K562 (cell line): ENCODE measurements around the gene BTBD18. TPM values are rescaled to one million over a fixed set of nuclear protein-coding genes. Genes with fewer than 3 reads are reported as not detected.
"Not testable (repeated sequence)": the region's sequence is repeated elsewhere in the genome, so short reads cannot be mapped to it uniquely, and the experiment has no call there.

Experiments used
- ATAC-seq: fragments of 200-7000 bp; cut with Tn5 transposase; 3 replicates; pipeline ENCODE4 v1.9.1; 2020; ENCODE audit warnings: moderate library complexity
- BruUV-seq: library from RNA; stranded (reverse); fragments of 400-500 nt; replicated peaks from 2 replicates; lab custom pipeline; 2021; lab: Mats Ljungman, UMichigan
- CTCF ChIA-PET: fragments of 300-600 bp; formaldehyde crosslinking; extraction: SDS; loops from one replicate; lab custom pipeline; 2021; ENCODE audit warnings: low intra/inter-chr PET ratio; lab: Yijun Ruan, JAX
- POLR2A ChIA-PET: fragments of 300-600, 350-650 bp; sonication (Branson Sonifier 250); formaldehyde crosslinking; extraction: SDS; loops from one replicate; lab custom pipeline; 2021; ENCODE audit warnings: antibody characterized with exemption, inconsistent platforms; lab: Yijun Ruan, JAX
- DNase-seq, 4 experiments: peaks; one replicate each; pipeline versions ENCODE4 v3.0.0 to v3.0.0-alpha.2; 2011 to 2018; ENCODE audit warnings: low spot score in 3 of 4, mixed read lengths in 3 of 4; ENCODE audit errors: extremely low read depth in 1 of 4
- FAIRE-seq: peaks from 2 replicates; lab custom pipeline; 2011; peaks lifted over from hg19 to GRCh38; lab: Jason Lieb, UNC
- H2AFZ ChIP-seq: 2 replicates; pipeline ENCODE4 v1.6.0; 2011; ENCODE audit warnings: low read depth, low read length, control low read depth, inconsistent platforms
- H3K27ac ChIP-seq: fragments of 200-600 bp; 3 replicates; pipeline ENCODE4 v1.8.0; 2011; ENCODE audit warnings: low read depth, mild to moderate bottlenecking, control low read depth, inconsistent platforms, low read length, moderate library complexity, mixed read lengths; ENCODE audit errors: extremely low read depth
- H3K27me3 ChIP-seq, 2 experiments: fragments of 300-600 bp in 1 of 2; 2 replicates in 1 of 2; 3 replicates in 1 of 2; pipeline versions ENCODE4 v1.6.0 to v1.8.0; 2011; ENCODE audit warnings: inconsistent platforms in 2 of 2, low read length in 2 of 2, mild to moderate bottlenecking in 1 of 2, mixed read lengths in 1 of 2, moderate library complexity in 1 of 2; ENCODE audit not compliant: control insufficient read depth in 2 of 2, insufficient read depth in 2 of 2
- H3K36me3 ChIP-seq: fragments of 300-600 bp; 3 replicates; pipeline ENCODE4 v1.8.0; 2011; ENCODE audit warnings: mild to moderate bottlenecking, low read length, inconsistent platforms; ENCODE audit not compliant: control insufficient read depth, insufficient read depth
- H3K4me1 ChIP-seq, 2 experiments: fragments of 200-600 bp in 1 of 2; replicated peaks in 1 of 2; 2 replicates in 1 of 2; 3 replicates in 1 of 2; pipeline versions ENCODE4 v1.5.1 to v1.8.0; 2011; ENCODE audit warnings: inconsistent platforms in 2 of 2, low read length in 2 of 2, mild to moderate bottlenecking in 1 of 2, mixed read lengths in 1 of 2, moderate library complexity in 1 of 2; ENCODE audit not compliant: control insufficient read depth in 2 of 2, insufficient read depth in 2 of 2
- H3K4me2 ChIP-seq: 2 replicates; pipeline ENCODE4 v1.6.1; 2011; ENCODE audit warnings: low read length, control low read depth, inconsistent platforms, mixed read lengths; ENCODE audit not compliant: insufficient read depth
- H3K4me3 ChIP-seq: fragments of 200-600 bp; sonication (generic), shearing (Covaris generic); 2 replicates; pipeline ENCODE4 v1.5.1; 2016; ENCODE audit warnings: control low read depth, inconsistent platforms
- H3K79me2 ChIP-seq: fragments of 200-600 bp; 3 replicates; pipeline ENCODE4 v1.8.0; 2011; ENCODE audit warnings: low read length, inconsistent platforms; ENCODE audit not compliant: control insufficient read depth, insufficient read depth
- H3K9ac ChIP-seq, 2 experiments: 2 replicates each; pipeline versions ENCODE4 v1.6.0 to v1.6.1; 2011; ENCODE audit warnings: low read depth in 2 of 2, low read length in 2 of 2, control low read depth in 1 of 2, inconsistent platforms in 1 of 2, mild to moderate bottlenecking in 1 of 2, mixed read lengths in 1 of 2; ENCODE audit not compliant: insufficient read depth in 1 of 2
- H3K9me1 ChIP-seq: one replicate; pipeline ENCODE4 v1.6.0; 2011; ENCODE audit warnings: inconsistent platforms, mild to moderate bottlenecking, low read length, moderate library complexity; ENCODE audit not compliant: control insufficient read depth, insufficient read depth
- H3K9me3 ChIP-seq: replicated peaks from 2 replicates; pipeline ENCODE4 v1.5.1; 2011; ENCODE audit warnings: low read depth, low read length, inconsistent platforms; ENCODE audit not compliant: control insufficient read depth, insufficient read depth
- H4K20me1 ChIP-seq: replicated peaks from 2 replicates; pipeline ENCODE4 v1.6.1; 2011; ENCODE audit warnings: low read length, inconsistent platforms, mixed read lengths; ENCODE audit not compliant: control insufficient read depth, insufficient read depth
- GTF2E2 ChIP-seq: fragments of 200-800 bp; sonication (Bioruptor generic); IDR thresholded peaks from 2 replicates; pipeline ENCODE4 v1.6.1; 2016; ENCODE audit warnings: missing genetic modification characterization, missing compliant biosample characterization
- HNRNPLL ChIP-seq: fragments of 200-400 bp; formaldehyde crosslinking; IDR thresholded peaks from 2 replicates; pipeline ENCODE4 v1.6.1; 2017; ENCODE audit warnings: low read length, low read depth, mild to moderate bottlenecking; ENCODE audit not compliant: poor library complexity, severe bottlenecking
- NFATC3 ChIP-seq: fragments of 450-650 bp; IDR thresholded peaks from 2 replicates; pipeline ENCODE4 v1.6.1; 2017; ENCODE audit warnings: mild to moderate bottlenecking
- TEAD4 ChIP-seq, 2 experiments: sonication (generic) in 1 of 2; formaldehyde crosslinking in 1 of 2; IDR thresholded peaks; 2 replicates each; pipeline versions ENCODE4 v1.6.1 to v1.8.0; 2012 to 2022; ENCODE audit warnings: borderline replicate concordance in 1 of 2, inconsistent platforms in 1 of 2, low read length in 1 of 2, mild to moderate bottlenecking in 1 of 2, missing genetic modification reagents in 1 of 2
- VEZF1 ChIP-seq: fragments of 200-800 bp; sonication (Bioruptor generic); IDR thresholded peaks from 2 replicates; pipeline ENCODE4 v1.6.1; 2017; ENCODE audit warnings: missing genetic modification characterization, missing compliant biosample characterization
- WGBS: fragments of 100-300 bp; shearing (Covaris generic); methylation state at CpG from one replicate; pipeline ENCODE4 v1.1.6; 2016; ENCODE audit warnings: low coverage, mixed read lengths; ENCODE audit not compliant: insufficient coverage; ENCODE audit errors: missing lambda C conversion rate; 5-methylcytosine and 5-hydroxymethylcytosine counted together
- in situ Hi-C: fragments of 300-500 bp; cut with MboI; formaldehyde crosslinking; loops from 4 replicates; pipeline ENCODE4 v1.15.0; 2018; ENCODE audit warnings: inconsistent platforms, mixed read lengths
- intact Hi-C: fragments of 100-400 bp; cut with micrococcal nuclease; formaldehyde crosslinking; loops from 2 replicates; pipeline ENCODE4 v1.14.2; 2022
- polyA plus RNA-seq, 8 experiments: library from polyadenylated mRNA; depleted of rRNA in 4 of 8; stranded (reverse) in 5 of 8; unstranded in 3 of 8; fragments of >200 nt; fragmentation: Nextera tagmentation in 2 of 8; fragmentation: Illumina TruSeq in 1 of 8; extraction: Ambion mirVana in 2 of 8; extraction: Trizol in 1 of 8; gene quantifications; 2 replicates each; pipeline versions ENCODE4 v1.2.1 to v1.2.3, GENCODE V29; 2011 to 2014; ENCODE audit warnings: inconsistent platforms in 1 of 8, missing spikeins in 1 of 8
- total RNA-seq, 7 experiments: library from RNA; depleted of rRNA in 6 of 7; stranded (reverse); fragments of >200 nt in 6 of 7; fragmentation: Illumina TruSeq in 2 of 7; extraction: Trizol in 2 of 7; gene quantifications; 2 replicates each; pipeline versions ENCODE4 v1.2.1 to v1.2.3, GENCODE V29; 2011 to 2021; ENCODE audit warnings: low replicate concordance in 1 of 7
- TF ChIP-seq, protein P1 (sequence below), 2 experiments: fragments of 450-650 bp; IDR thresholded peaks; 2 replicates each; pipeline ENCODE4 v1.6.1; 2016

The BTBD18 gene
- total and polyA plus RNA-seq, 9 of the 15 experiments (the other 6 are each of a cell fraction or from before 2014, with no cell fraction given), result 0.06 TPM; not detected in 8

DNA sequence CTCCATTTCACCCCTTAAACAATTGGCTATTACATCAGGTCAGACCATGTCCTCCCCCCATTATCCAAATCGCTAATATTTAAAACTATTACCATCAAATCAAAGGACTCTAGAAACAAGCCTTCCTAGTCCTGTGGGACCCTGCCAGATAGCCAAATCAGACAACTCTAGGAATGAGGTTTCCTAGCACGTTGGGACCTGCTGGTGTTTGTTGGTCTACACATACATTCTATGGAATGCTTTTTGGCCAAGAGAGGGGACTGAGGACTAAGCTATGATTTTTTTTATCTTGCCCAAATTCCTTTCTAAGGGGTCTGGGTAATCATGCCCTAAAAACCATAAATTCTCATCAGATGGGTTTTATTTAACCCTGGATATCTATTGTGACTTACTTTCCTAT, 24.4 kb downstream of the BTBD18 start:
- Histone ChIP-seq H3K4me2 (no peak overlapping the region), H3K36me3 (peaks cover 53% of the 10 kb centered on the region; the same call in 2 of the 3 replicates), H3K4me3 (no peak overlapping the region), H3K9me1 (no peaks in the 10 kb centered on the region), H3K4me1 (no peaks in the 10 kb centered on the region; a peak in 1 of 5 replicates), H3K9ac (no peak overlapping the region)
- POLR2A ChIA-PET, result interaction anchor here (0.9 to 8.4 kb wide), 5 partner anchors 8 to 60 kb away, joined by 3 to 53 read pairs (median 3); partner anchors contain the start of genes MED19, SELENOH and TMX2
- ATAC-seq (0 out of 3 replicates have a peak, but pooled peaks have one; percentile 12), DNase-seq (no peak)
- WGBS, result 54% methylated on average over 2 of the region's 2 CpGs
- intact Hi-C loops, result no loop called here
- TF ChIP-seq NFATC3, result no peak
- TF ChIP-seq HNRNPLL, result no peak
- TF ChIP-seq, protein P1, sequence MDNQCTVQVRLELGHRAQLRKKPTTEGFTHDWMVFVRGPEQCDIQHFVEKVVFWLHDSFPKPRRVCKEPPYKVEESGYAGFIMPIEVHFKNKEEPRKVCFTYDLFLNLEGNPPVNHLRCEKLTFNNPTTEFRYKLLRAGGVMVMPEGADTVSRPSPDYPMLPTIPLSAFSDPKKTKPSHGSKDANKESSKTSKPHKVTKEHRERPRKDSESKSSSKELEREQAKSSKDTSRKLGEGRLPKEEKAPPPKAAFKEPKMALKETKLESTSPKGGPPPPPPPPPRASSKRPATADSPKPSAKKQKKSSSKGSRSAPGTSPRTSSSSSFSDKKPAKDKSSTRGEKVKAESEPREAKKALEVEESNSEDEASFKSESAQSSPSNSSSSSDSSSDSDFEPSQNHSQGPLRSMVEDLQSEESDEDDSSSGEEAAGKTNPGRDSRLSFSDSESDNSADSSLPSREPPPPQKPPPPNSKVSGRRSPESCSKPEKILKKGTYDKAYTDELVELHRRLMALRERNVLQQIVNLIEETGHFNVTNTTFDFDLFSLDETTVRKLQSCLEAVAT (IDR thresholded peaks at IDR 0.05), result no peak
- no peak for TF ChIP-seq VEZF1 (CRISPR knock-in tag)
- no peak for TF ChIP-seq GTF2E2 (tag)
- TF ChIP-seq TEAD4 (IDR thresholded peaks at IDR 0.05; ENCODE audit: low read length), result no peak
- no peak for TF ChIP-seq TEAD4 (CRISPR knock-in tag; IDR thresholded peaks at IDR 0.05; ENCODE audit: borderline replicate concordance)
- TF ChIP-seq, all 486 proteins: peak for 0
- no peaks in the 10 kb centered on the region for H3K27me3 ChIP-seq
- no peak overlapping the region for H3K27ac ChIP-seq
- no peaks in the 10 kb centered on the region for H4K20me1 ChIP-seq
- in situ Hi-C loops, result no loop called here
- no peak for FAIRE-seq
- no peak overlapping the region for H2AFZ ChIP-seq
- no TSS peak for BruUV-seq
- H3K79me2 ChIP-seq, result peaks cover 91% of the 10 kb centered on the region
- no peaks in the 10 kb centered on the region for H3K9me3 ChIP-seq
- CTCF ChIA-PET, result no interaction called here

DNA sequence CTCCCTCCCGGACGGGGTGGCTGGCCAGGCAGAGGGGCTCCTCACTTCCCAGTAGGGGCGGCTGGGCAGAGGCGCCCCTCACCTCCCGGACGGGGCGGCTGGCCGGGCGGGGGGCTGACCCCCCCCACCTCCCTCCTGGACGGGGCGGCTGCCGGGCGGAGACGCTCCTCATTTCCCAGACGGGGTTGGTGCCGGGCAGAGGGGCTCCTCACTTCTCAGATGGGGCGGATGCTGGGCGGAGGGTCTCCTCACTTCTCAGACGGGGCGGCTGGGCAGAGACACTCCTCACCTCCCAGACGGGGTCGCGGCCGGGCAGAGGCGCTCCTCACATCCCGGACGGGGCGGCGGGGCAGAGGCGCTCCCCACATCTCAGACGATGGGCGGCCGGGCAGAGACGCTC, 34.9 kb downstream of the BTBD18 start:
- POLR2A ChIA-PET, CTCF ChIA-PET: not testable (repeated sequence)

More for the DNA sequence above, 34.9 kb downstream of the BTBD18 start:
- H3K27ac ChIP-seq, H3K9me1 ChIP-seq, H3K9me3 ChIP-seq, H3K4me2 ChIP-seq, H2AFZ ChIP-seq, FAIRE-seq, ATAC-seq, BruUV-seq, H3K4me3 ChIP-seq, H4K20me1 ChIP-seq, H3K9ac ChIP-seq, in situ Hi-C loops, intact Hi-C loops, H3K27me3 ChIP-seq, H3K4me1 ChIP-seq, DNase-seq: not testable (repeated sequence)
- Histone ChIP-seq H3K36me3 (peaks cover 52% of the 10 kb centered on the region; the same call in 1 of the 3 replicates), H3K79me2 (peaks cover 78% of the 10 kb centered on the region)
- WGBS, result 100% methylated on average over 1 of the region's 34 CpGs
